ENCODE data around the gene CD300LG.
"Not testable (repeated sequence)": the region's sequence is repeated elsewhere in the genome, so short reads cannot be mapped to it uniquely, and the experiment has no call there.

Gene CD300LG

GRCh38 chr17:43881181-43881580, 34.2 kb downstream of the CD300LG start:
- no peak for DNase-seq

GRCh38 chr17:43881758-43882505, 35.0 kb downstream of the CD300LG start:
- no peak for DNase-seq

GRCh38 chr17:43882761-43883415, 35.9 kb downstream of the CD300LG start:
- DNase-seq: no peak

GRCh38 chr17:43888548-43888947, 41.6 kb downstream of the CD300LG start:
- no peak for DNase-seq

GRCh38 chr17:43890240-43890639, 43.3 kb downstream of the CD300LG start:
- DNase-seq: no peak

GRCh38 chr17:43891851-43892646, 45.1 kb downstream of the CD300LG start:
- peak; percentile 35 for DNase-seq

- DNase-seq: no peak
These were observed 45.6 kb downstream of the CD300LG start for GRCh38 chr17:43892647-43892952.

GRCh38 chr17:43894494-43894893, 47.5 kb downstream of the CD300LG start:
- not testable (repeated sequence) for DNase-seq

GRCh38 chr17:43897831-43898230, 50.9 kb downstream of the CD300LG start:
- DNase-seq: no peak

GRCh38 chr17:43898446-43898845, 51.5 kb downstream of the CD300LG start:
- DNase-seq: peak; percentile 43

GRCh38 chr17:43900183-43900857, 53.3 kb downstream of the CD300LG start:
- DNase-seq: peak; percentile 96

GRCh38 chr17:43900858-43901754, 54.1 kb downstream of the CD300LG start:
- DNase-seq: peak; percentile 64

- DNase-seq: no peak
These were observed 55.0 kb downstream of the CD300LG start for GRCh38 chr17:43901861-43902589.

GRCh38 chr17:43905400-43905984, 58.5 kb downstream of the CD300LG start:
- DNase-seq: no peak

GRCh38 chr17:43905985-43906852, 59.2 kb downstream of the CD300LG start:
- peak; percentile 62 for DNase-seq

GRCh38 chr17:43906951-43907424, 60.0 kb downstream of the CD300LG start:
- DNase-seq: no peak

- peak; percentile 59 for DNase-seq
These were observed 60.5 kb downstream of the CD300LG start, which contains the start of gene MPP2 for GRCh38 chr17:43907425-43907981. Gene MPP2, minus strand, starts transcription at chr17:43907536. Its CDS starts 3,076 bp downstream, at chr17:43904460.

GRCh38 chr17:43907998-43908721, 61.2 kb downstream of the CD300LG start:
- no peak for DNase-seq

Data from DMS53 (cell line).